H9 (cell line): ENCODE results near the gene DAGLB. TPM values are rescaled to one million over a fixed set of nuclear protein-coding genes. Genes with fewer than 3 reads are reported as not detected.

ENCODE experiments used
- DNase-seq: peaks from one replicate; pipeline ENCODE4 v3.0.0-alpha.2; 2017
- H2AFZ ChIP-seq: one replicate; pipeline ENCODE4 v1.6.1; 2013; ENCODE audit warnings: mild to moderate bottlenecking, low read length, control low read depth, moderate library complexity
- H2AK5ac ChIP-seq: 2 replicates; pipeline ENCODE4 v1.6.1; 2013; ENCODE audit warnings: low read length, control low read depth, mixed read lengths; ENCODE audit not compliant: insufficient read length
- H2BK120ac ChIP-seq: one replicate; pipeline ENCODE4 v1.6.1; 2013; ENCODE audit warnings: low read depth, mild to moderate bottlenecking, low read length, control low read depth, inconsistent platforms; ENCODE audit not compliant: poor library complexity, severe bottlenecking
- H2BK12ac ChIP-seq: 2 replicates; pipeline ENCODE4 v1.6.1; 2013; ENCODE audit warnings: low read length, control low read depth, mixed read lengths, low read depth; ENCODE audit not compliant: insufficient read length
- H2BK15ac ChIP-seq: 2 replicates; pipeline ENCODE4 v1.6.1; 2013; ENCODE audit warnings: low read depth, low read length, control low read depth
- H2BK20ac ChIP-seq: one replicate; pipeline ENCODE4 v1.6.1; 2013; ENCODE audit warnings: low read depth, mild to moderate bottlenecking, low read length, control low read depth, inconsistent platforms; ENCODE audit not compliant: poor library complexity, severe bottlenecking
- H2BK5ac ChIP-seq: 2 replicates; pipeline ENCODE4 v1.6.1; 2013; ENCODE audit warnings: low read length, control low read depth, mixed read lengths; ENCODE audit not compliant: insufficient read length
- H3K14ac ChIP-seq: 2 replicates; pipeline ENCODE4 v1.6.1; 2013; ENCODE audit warnings: low read length, control low read depth; ENCODE audit not compliant: insufficient read depth
- H3K18ac ChIP-seq: 2 replicates; pipeline ENCODE4 v1.6.1; 2013; ENCODE audit warnings: low read depth, mild to moderate bottlenecking, mixed read lengths, low read length, control low read depth; ENCODE audit not compliant: insufficient read length
- H3K23ac ChIP-seq: 2 replicates; pipeline ENCODE4 v1.6.1; 2013; ENCODE audit warnings: low read length, control low read depth, mixed read lengths, low read depth; ENCODE audit not compliant: insufficient read length
- H3K23me2 ChIP-seq: 2 replicates; pipeline ENCODE4 v1.6.1; 2013; ENCODE audit warnings: low read depth, mild to moderate bottlenecking, mixed read lengths, low read length, control low read depth; ENCODE audit not compliant: insufficient read length, poor library complexity, severe bottlenecking
- H3K27ac ChIP-seq: 2 replicates; pipeline ENCODE4 v1.5.1; 2013; ENCODE audit warnings: low read length, control low read depth, mixed read lengths, low read depth; ENCODE audit not compliant: insufficient read length
- H3K27me3 ChIP-seq: 2 replicates; pipeline ENCODE4 v1.6.1; 2013; ENCODE audit warnings: low read length, control low read depth, inconsistent platforms; ENCODE audit not compliant: insufficient read depth
- H3K4ac ChIP-seq: 2 replicates; pipeline ENCODE4 v1.6.1; 2013; ENCODE audit warnings: low read depth, mild to moderate bottlenecking, control low read depth, inconsistent platforms, low read length, moderate library complexity
- H3K4me1 ChIP-seq: 2 replicates; pipeline ENCODE4 v1.6.1; 2013; ENCODE audit warnings: low read length, control low read depth, inconsistent platforms; ENCODE audit not compliant: insufficient read depth
- H3K4me2 ChIP-seq: 2 replicates; pipeline ENCODE4 v1.6.1; 2013; ENCODE audit warnings: low read length, control low read depth, mixed read lengths; ENCODE audit not compliant: insufficient read length, insufficient read depth
- H3K56ac ChIP-seq: 2 replicates; pipeline ENCODE4 v1.6.1; 2013; ENCODE audit warnings: low read depth, mild to moderate bottlenecking, mixed read lengths, low read length, control low read depth; ENCODE audit not compliant: insufficient read length
- H3K79me1 ChIP-seq: 2 replicates; pipeline ENCODE4 v1.6.1; 2013; ENCODE audit warnings: low read depth, mild to moderate bottlenecking, moderate library complexity, low read length, control low read depth, inconsistent platforms; ENCODE audit not compliant: insufficient read depth, poor library complexity, severe bottlenecking
- H3K79me2 ChIP-seq: 2 replicates; pipeline ENCODE4 v1.6.1; 2013; ENCODE audit warnings: low read length, control low read depth, inconsistent platforms; ENCODE audit not compliant: insufficient read depth
- H3K9ac ChIP-seq: 2 replicates; pipeline ENCODE4 v1.6.1; 2013; ENCODE audit warnings: low read length, control low read depth, mixed read lengths; ENCODE audit not compliant: insufficient read length; ENCODE audit errors: extremely low read depth
- H3K9me3 ChIP-seq: one replicate; pipeline ENCODE4 v1.6.1; 2013; ENCODE audit warnings: low read depth, low read length, inconsistent platforms; ENCODE audit not compliant: control insufficient read depth
- H3T11ph ChIP-seq: one replicate; pipeline ENCODE4 v1.6.1; 2013; ENCODE audit warnings: mild to moderate bottlenecking, low read length, control low read depth, inconsistent platforms
- H4K20me1 ChIP-seq: one replicate; pipeline ENCODE4 v1.6.1; 2013; ENCODE audit not compliant: control insufficient read depth, insufficient read length, insufficient read depth
- H4K5ac ChIP-seq: 2 replicates; pipeline ENCODE4 v1.6.1; 2013; ENCODE audit warnings: low read depth, mild to moderate bottlenecking, mixed read lengths, low read length, control low read depth; ENCODE audit not compliant: insufficient read length
- H4K8ac ChIP-seq: replicated peaks from 2 replicates; pipeline ENCODE4 v1.6.1; 2013; ENCODE audit warnings: low read length, control low read depth, mixed read lengths, low read depth; ENCODE audit not compliant: insufficient read length
- H4K91ac ChIP-seq: 2 replicates; pipeline ENCODE4 v1.6.1; 2013; ENCODE audit warnings: low read depth, mild to moderate bottlenecking, moderate library complexity, mixed read lengths, low read length, control low read depth; ENCODE audit not compliant: insufficient read length
- H3K27ac Mint-ChIP-seq, 3 experiments: 2 replicates in 2 of 3; 3 replicates in 1 of 3; pipeline ENCODE4 v1.8.0; 2020 to 2021; ENCODE audit warnings: mixed read lengths in 3 of 3, mild to moderate bottlenecking in 1 of 3, moderate library complexity in 1 of 3
- H3K27me3 Mint-ChIP-seq: 2 replicates; pipeline ENCODE4 v1.8.0; 2021; ENCODE audit warnings: low read depth, mild to moderate bottlenecking, moderate library complexity, mixed read lengths
- H3K36me3 Mint-ChIP-seq, 3 experiments: 2 replicates in 2 of 3; 3 replicates in 1 of 3; pipeline ENCODE4 v1.8.0; 2020 to 2021; ENCODE audit warnings: low read depth in 3 of 3, mixed read lengths in 3 of 3; ENCODE audit not compliant: insufficient read depth in 1 of 3
- H3K4me1 Mint-ChIP-seq, 2 experiments: 2 replicates each; pipeline ENCODE4 v1.8.0; 2020; ENCODE audit warnings: mixed read lengths in 2 of 2
- H3K4me3 Mint-ChIP-seq, 2 experiments: 2 replicates in 1 of 2; 3 replicates in 1 of 2; pipeline ENCODE4 v1.8.0; 2020 to 2021; ENCODE audit warnings: mild to moderate bottlenecking in 2 of 2, mixed read lengths in 2 of 2, moderate library complexity in 1 of 2
- H3K9me3 Mint-ChIP-seq, 2 experiments: 2 replicates in 1 of 2; 3 replicates in 1 of 2; pipeline ENCODE4 v1.8.0; 2020; ENCODE audit warnings: mild to moderate bottlenecking in 2 of 2, mixed read lengths in 2 of 2, moderate library complexity in 1 of 2
- CTCF ChIP-seq: fragments of 200-600 bp; sonication (generic); conservative IDR thresholded peaks from 3 replicates; pipeline ENCODE4 v1.8.0; 2021; ENCODE audit warnings: antibody characterized with exemption, mild to moderate bottlenecking
- WGBS: extraction: QIAGEN DNeasy Blood & Tissue Kit; methylation state at CpG from one replicate; pipeline ENCODE4 v1.1.7; 2013; ENCODE audit warnings: missing lambda C conversion rate, low lambda C conversion rate, mixed read lengths; ENCODE audit not compliant: insufficient read length; ENCODE audit errors: extremely low coverage; 5-methylcytosine and 5-hydroxymethylcytosine counted together
- total RNA-seq: library from RNA; stranded (reverse); gene quantifications from 2 replicates; pipeline ENCODE4 v1.2.1, GENCODE V29; 2021

The DAGLB gene
- total RNA-seq, 1 experiment from 2014 or later = 46.4 TPM

GRCh38 chr7:6425948-6426347 lies 21.8 kb downstream of the DAGLB start:
- no peaks in the 10 kb centered on the region for H3K4me1 ChIP-seq
- no peak overlapping the region for H2BK20ac ChIP-seq
- no peak overlapping the region for H3K56ac ChIP-seq
- H2BK120ac ChIP-seq = no peak overlapping the region
- Mint-ChIP-seq H3K27ac (no peak overlapping the region), H3K27me3 (no peaks in the 10 kb centered on the region), H3K9me3 (peaks cover 17 to 20% of the 10 kb centered on the region in 2 experiments), H3K36me3 (peaks cover 66 to 90% (median 80%) of the 10 kb centered on the region in 3 experiments), H3K4me3 (no peak overlapping the region), H3K4me1 (no peaks in the 10 kb centered on the region)
- no peaks in the 10 kb centered on the region for H3K79me2 ChIP-seq
- H3K14ac ChIP-seq = no peak overlapping the region
- no peak overlapping the region for H3K4me2 ChIP-seq
- H2BK5ac ChIP-seq = no peak overlapping the region
- no peaks in the 10 kb centered on the region for H3K23me2 ChIP-seq
- H4K8ac ChIP-seq = no peak overlapping the region
- peaks cover 15% of the 10 kb centered on the region for H3K9me3 ChIP-seq
- H3K23ac ChIP-seq = no peak overlapping the region
- no peak overlapping the region for H4K91ac ChIP-seq
- no peak overlapping the region for H3K4ac ChIP-seq
- WGBS = no CpG with 5 or more reads among the region's 15 CpGs
- no peak for DNase-seq
- H2BK12ac ChIP-seq = no peak overlapping the region
- no peaks in the 10 kb centered on the region for H3K79me1 ChIP-seq
- no peak overlapping the region for H4K5ac ChIP-seq
- no peak overlapping the region for H3K27ac ChIP-seq
- H3K27me3 ChIP-seq = no peaks in the 10 kb centered on the region
- no peak overlapping the region for H2AK5ac ChIP-seq
- no peak for TF ChIP-seq CTCF
- no peaks in the 10 kb centered on the region for H4K20me1 ChIP-seq
- H2AFZ ChIP-seq = no peak overlapping the region
- H2BK15ac ChIP-seq = no peak overlapping the region
- H3K9ac ChIP-seq = no peak overlapping the region
- no peak overlapping the region for H3T11ph ChIP-seq
- H3K18ac ChIP-seq = no peak overlapping the region
